GM13976 (cell line): ENCODE results near the gene DUSP10.

Experiments
- DNase-seq: peaks from one replicate; pipeline ENCODE4 v3.0.0; 2012; ENCODE audit warnings: low spot score
- CTCF ChIP-seq: IDR thresholded peaks from 2 replicates; pipeline ENCODE4 v1.5.1; 2012; ENCODE audit warnings: borderline replicate concordance, mild to moderate bottlenecking; ENCODE audit not compliant: insufficient read depth; ENCODE audit errors: extremely low read depth, missing control alignments, control extremely low read depth
- in situ Hi-C: fragments of 300-500 bp; cut with MboI; formaldehyde crosslinking; loops from one replicate; pipeline ENCODE4 v1.12.0; 2022; ENCODE audit warnings: low sequenced_read_pairs, mixed read lengths, inconsistent platforms; ENCODE audit not compliant: unreplicated experiment

Gene DUSP10

GRCh38 chr1:221663321-221663720 lies 78.6 kb downstream of the DUSP10 start:
- no peak for TF ChIP-seq CTCF

GRCh38 chr1:221655766-221656305 lies 86.1 kb downstream of the DUSP10 start:
- in situ Hi-C loops: no loop called here
- no peak for DNase-seq
- no peak for TF ChIP-seq CTCF

More at GRCh38 chr1:221663321-221663720, 78.6 kb downstream of the DUSP10 start:
- in situ Hi-C loops: no loop called here
- DNase-seq: no peak
